HG02642 (cell line): ENCODE data around the gene AFAP1L1.
A peak's percentile ranks its signal among the peaks of the same experiment; 100 is the strongest.

Experiments used
- ATAC-seq: cut with Tn5 transposase; IDR thresholded peaks from one replicate; pipeline ENCODE4 v1.9.1; 2021; ENCODE audit warnings: mild to moderate bottlenecking; ENCODE audit not compliant: unreplicated experiment, poor library complexity

The AFAP1L1 gene

DNA sequence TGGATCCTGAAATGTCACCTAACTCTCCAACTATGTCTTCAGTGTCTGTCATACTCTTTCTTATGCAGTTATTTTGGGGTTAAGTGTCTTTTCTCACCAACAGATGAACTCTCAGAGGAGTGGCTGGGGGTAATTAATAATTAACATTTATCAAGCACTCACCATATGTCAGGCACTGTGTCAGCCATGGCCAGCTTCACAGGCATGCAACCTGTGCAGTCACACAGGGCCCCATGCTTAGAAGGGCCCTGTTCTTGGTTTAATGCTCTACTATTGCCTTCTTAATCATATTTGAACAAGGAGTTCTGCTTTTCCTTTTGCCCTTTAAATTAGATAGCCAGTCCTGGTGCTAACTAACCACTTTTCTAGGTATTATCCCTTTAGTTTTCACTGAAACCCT, 70.2 kb downstream of the AFAP1L1 start:
- no peak for ATAC-seq

DNA sequence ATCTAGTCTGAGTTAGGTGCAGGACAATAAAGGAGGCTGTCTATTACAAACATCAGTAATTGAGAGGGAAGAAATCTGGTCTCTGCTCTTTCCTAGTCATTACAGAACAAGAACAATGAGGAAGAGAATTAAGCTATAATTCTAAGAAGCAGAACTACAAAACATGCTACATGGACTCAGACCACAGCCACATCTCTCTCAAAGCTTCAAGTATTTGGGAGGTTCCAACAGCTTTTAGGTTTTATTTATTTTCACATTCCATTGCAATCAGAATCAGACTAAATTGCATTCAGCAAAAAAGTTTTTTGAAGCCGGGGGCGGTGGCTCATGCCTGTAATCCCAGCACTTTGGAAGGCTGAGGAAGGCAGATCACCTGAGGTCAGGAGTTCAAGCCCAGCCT, 72.5 kb downstream of the AFAP1L1 start:
- ATAC-seq = no peak

DNA sequence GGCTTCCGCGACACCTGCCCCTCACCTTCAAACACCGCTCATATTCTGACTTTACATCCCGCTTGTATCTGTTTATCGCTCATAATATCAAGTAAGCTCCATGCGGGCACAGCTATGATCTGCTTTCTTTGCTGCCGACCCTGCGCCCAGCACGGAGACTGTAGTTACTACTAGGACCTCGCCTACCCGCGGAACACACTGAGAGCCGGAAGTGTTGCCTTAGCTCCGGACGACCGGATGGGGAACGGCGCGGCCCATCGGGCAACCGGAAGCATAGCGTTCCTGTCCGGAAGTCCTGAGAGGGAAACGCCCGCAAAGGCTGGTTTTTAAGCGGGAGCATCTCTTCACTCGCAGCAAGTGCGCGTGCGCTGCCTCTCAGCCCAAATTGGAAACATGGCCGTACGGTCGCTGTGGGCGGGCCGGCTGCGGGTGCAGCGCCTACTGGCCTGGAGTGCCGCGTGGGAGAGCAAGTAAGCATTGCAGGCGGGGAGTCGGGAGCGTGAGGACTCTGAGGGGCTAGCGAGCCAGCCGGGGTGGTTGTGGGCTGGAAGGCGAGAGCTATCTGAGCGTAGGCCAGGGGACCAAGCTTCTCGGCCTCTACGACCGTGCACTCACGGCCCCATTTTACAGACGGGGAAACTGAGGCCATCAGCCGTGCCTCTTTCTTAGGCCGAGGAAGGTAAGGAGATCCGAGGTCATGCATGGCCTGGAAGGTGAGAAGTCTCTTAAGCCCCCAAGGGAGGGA, 73.7 kb downstream of the AFAP1L1 start, which contains the start of gene GRPEL2:
TSS of gene GRPEL2 (plus strand) at position 353 of the 745 bp plus-strand sequence. CDS start at position 394, 41 bp downstream.
- ATAC-seq = peak; percentile 98

DNA sequence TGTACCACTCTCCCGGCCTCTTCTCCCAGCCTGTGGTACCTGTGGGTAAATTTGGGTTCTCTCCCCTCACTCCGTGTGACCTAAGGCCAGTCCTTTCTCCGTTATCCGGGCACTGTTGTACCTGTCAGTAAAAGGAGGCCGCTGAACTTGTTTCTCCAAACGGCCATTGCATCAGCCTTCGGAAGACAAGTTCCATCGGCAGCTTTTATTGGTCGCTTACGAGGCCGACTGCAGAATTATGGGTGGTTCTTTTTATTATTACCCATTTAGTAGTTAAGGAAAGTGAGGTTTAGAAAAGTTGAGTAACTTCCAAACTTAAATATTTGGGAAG, 74.2 kb downstream of the AFAP1L1 start:
- ATAC-seq = peak; percentile 10

DNA sequence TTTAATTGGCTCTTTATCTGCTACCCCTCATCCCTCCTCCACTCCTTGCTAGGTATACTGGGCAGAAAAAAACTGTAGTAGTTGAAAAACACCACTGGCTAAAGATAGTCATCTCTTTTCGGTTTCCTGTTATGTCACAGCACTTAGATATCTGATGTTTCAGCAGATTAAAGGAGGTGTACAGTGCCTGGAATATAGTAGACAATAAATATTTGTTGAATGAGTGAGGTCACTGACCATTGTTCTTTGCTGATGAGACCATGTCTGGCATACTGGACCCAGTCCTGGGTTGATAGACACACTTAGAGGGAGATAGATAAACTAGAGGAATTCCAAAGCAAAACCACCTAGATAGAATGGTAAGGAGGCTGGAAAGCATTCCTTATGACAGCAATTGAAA, 76.9 kb downstream of the AFAP1L1 start:
- ATAC-seq = no peak

DNA sequence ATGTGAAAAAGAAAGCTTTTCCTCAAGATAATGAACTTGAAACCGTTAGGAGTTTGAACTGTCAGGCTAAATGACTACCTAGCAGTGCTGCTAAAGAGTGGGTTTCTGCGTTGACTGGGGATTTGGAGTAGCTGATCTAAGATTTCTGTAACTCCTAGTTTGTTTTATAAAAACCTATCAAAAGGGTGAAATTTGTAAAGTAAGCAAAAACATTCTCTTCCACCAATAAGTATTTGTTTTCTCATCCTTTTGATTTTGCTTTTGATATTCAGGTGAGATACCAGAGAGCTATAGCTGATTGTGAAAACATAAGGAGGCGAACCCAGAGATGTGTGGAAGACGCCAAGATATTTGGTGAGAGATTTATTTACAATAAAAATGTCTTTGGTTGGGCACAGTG, 77.7 kb downstream of the AFAP1L1 start:
- no peak for ATAC-seq

DNA sequence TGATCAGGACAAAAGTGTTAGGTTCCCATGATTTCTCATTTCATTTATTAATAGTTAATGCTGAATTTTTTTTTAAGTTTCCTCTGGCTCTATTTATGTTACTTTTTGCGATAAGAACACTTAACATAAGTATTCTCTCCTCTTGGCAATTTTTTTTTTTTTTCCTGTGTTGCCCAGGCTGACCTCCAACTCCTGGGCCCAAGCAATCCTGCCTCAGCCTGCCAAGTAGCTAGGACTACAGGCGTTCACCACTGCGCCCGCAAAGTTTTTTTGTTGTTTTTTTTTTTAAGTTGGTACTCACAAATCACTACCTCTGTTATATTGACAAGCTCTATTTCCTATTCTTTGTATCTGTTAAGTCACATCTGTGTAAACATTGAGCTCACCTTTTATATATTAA, 80.5 kb downstream of the AFAP1L1 start:
- ATAC-seq = no peak

DNA sequence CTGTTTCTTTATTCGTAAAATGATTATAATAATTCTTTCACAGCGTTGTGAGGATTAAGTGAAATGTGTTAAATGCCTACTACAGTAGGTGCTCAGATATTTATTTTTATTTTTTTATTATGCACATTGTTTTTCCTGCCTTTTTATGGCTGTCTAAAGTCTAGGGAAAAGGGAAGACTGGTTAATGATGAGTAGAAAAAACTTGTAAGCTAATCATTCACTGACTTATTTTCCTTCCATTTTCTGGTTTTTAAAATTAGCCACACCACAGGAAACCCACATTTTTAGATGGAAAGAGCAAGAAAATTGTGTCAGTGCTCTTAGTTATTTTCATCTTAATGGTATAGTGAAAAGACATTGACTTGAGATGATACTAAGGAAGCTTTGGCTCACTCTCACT, 82.3 kb downstream of the AFAP1L1 start:
- no peak for ATAC-seq

DNA sequence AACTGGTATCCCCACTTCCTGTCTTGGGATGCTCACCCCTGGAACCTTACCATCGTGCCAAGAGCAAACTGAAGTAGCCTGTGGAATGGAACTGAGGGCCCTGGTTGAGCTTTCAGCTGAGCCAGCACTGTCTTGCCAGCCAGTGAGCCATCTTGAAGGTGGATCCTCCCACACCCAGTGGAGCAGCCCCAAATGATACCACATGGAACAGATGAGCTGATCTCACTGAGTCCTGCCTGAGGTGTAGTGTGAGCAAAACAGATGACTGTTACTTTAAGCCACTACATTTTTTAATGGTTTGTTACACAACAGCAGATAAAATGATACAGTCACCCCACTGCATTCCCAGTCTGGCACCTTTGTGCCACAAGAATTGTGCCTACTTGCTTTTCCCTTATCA, 84.0 kb downstream of the AFAP1L1 start:
- no peak for ATAC-seq

DNA sequence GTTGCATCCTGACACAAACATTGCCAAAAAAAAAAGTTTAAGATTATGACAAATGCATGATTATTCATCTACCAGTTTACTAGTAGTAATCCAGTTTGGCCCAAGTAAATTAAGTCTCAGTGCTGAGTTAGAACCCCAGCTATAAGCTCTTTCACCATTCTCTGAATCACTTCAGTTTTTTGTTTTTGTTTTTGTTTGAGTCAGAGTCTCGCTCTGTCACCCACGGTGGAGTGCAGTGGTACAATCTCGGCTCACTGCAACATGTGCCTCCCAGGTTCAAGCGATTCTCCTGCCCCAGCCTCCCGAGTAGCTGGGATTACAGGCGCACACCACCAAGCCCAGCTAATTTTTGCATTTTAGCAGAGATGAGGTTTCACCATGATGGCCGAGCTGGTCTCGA, 84.7 kb downstream of the AFAP1L1 start:
- no peak for ATAC-seq

DNA sequence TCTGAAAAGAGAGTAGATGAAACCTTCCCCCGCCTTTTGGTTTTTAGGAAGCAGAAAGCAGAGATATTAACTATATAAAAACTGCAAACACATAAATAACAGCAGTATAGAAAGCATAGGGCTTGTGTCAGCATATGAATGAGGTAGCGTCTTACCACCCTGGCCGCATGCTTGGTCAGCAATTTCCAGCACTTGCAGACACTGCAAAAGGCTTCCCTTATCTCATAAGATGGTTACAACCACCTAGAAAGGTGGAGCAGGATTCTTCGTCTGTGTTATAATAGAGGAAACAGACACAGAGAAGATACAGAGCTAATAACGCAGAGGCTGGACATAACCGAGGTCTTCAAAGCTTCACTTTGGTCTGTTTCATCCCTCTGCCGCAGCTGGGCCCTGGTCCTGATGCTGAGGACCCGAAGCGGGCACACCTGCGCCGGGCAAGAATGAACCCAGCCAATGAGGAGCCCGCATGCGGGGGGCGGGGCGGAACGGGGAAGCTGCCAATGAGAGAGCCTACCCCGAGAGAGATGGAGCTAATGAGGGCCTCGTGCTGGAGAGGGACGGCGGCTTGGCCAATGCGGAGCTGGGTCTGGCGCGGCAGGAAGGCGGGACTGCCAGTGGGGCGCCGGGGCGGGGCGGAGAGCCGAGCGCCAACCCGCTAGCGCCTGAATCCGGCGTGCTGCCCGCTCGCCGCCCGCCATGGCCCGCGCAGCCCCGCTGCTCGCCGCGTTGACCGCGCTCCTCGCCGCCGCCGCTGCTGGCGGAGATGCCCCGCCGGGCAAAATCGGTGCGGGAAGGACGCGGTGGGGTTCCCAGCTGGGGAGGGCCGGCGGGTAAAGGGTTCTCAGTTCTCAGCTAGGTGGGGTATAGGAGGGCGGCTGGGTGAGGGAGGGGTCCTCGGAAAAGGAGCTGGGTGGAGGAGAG, 86.0 kb downstream of the AFAP1L1 start, which contains the start of gene PCYOX1L:
TSS of gene PCYOX1L (plus strand) at position 677 of the 924 bp plus-strand sequence. CDS start at position 700, 23 bp downstream.
- peak; percentile 99 for ATAC-seq

DNA sequence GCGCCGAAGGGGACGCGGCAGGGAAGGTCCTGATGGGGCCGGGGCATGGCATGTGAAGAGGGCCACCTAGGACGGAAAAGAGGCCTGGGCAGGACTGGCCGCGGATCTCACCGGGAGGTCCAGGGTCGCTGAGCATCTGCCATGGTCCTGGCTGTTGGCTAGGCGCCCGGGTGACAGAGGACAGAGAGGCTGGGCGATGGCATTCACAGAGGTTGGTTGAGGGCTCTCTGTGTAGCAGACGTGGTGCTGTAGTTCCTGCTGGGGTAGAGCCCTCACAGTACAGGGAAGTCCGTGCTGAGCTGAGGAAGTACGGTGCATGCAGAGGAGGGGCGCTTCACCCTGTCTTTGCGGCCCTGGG, 86.6 kb downstream of the AFAP1L1 start:
- peak; percentile 12 for ATAC-seq

DNA sequence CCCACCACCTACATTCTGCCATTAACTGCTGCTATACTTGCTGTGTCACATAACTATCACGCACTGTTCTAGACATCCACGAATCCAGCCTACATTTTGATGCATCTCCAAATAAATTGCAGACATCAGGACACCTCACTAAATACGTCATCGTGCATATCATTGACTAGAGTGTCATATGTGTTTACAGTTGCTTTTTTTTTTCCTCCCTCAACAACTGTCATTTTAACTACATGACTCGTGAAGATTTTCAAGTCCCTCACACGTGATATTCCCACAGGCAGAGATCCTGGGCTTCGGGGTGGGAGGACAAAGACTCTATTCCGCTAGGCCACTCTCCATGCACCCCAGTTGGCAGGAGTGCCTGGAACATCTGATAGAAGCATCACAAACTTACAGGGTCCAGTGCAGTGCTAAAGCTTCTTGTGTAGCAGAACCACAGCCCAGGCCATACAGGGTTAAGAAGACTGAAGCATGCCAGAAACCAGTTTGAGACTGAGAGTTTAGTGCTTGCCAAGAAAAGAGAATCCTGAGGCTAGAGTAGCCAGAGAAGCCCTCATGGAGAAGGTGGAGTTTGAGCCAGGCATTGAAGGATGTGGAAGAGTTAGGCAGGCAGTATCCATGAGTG, 87.3 kb downstream of the AFAP1L1 start:
- no peak for ATAC-seq

DNA sequence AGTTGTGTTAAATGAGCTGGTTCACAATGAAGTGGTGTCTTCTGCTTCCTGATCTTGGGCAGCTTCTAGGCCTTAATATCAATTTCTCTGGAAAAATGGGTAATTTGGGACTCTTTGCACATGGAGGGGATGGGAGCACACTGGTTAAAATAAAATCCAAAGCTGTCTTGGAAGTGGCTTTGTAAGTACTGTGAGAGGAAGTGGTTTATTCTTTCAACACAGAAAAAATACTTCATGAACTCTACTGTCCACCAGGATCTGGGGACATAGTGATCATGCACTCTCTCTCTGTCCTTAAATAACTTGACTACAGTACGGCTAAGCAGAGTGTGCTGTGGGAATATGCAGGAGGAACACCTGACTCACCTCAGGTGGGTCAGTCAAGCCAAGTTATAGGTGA, 88.6 kb downstream of the AFAP1L1 start:
- ATAC-seq = no peak

DNA sequence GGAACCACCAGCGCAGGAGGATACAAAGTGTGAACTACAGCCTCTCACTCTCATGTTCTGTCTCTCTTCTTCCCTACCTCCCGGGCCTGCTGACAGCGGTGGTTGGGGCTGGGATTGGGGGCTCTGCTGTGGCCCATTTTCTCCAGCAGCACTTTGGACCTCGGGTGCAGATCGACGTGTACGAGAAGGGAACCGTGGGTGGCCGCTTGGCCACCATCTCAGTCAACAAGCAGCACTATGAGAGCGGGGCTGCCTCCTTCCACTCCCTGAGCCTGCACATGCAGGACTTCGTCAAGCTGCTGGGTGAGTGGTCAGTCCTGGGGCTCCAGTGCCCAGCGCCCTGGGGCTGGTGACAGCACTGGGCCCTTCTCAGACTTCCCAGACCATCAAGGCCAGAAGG, 90.9 kb downstream of the AFAP1L1 start:
- no peak for ATAC-seq

DNA sequence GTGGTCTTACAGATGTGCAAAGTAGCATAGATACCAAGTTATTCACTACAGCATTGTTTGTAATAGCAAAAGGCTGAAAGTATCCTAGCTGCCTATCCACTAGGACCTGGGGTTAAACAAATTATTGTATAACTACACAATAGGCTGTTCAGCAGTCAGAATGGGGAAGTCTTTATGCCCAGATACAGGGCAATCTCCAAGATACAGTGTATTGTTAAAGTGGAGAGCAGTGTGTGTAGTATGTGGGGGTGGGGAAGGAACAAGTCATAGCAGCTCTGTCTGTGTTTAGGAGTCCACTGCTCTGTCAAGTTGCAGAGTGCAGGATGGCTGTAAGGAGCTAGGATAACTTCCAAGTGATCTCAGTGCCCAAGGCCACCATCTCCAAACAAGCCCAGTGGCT, 91.7 kb downstream of the AFAP1L1 start:
- no peak for ATAC-seq

DNA sequence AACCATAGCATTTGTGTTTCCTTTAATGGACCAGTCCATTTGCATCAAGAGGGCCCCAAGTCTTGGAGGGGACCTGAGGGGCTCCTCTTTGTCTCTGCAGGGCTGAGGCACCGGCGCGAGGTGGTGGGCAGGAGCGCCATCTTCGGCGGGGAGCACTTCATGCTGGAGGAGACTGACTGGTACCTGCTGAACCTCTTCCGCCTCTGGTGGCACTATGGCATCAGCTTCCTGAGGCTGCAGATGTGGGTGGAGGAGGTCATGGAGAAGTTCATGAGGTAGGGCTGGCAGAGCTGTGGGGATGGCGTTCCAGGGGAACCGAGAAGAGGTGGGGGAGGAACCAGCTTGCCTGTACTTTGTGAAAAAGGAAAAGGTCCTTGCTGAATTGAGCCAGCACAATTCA, 92.3 kb downstream of the AFAP1L1 start:
- no peak for ATAC-seq

DNA sequence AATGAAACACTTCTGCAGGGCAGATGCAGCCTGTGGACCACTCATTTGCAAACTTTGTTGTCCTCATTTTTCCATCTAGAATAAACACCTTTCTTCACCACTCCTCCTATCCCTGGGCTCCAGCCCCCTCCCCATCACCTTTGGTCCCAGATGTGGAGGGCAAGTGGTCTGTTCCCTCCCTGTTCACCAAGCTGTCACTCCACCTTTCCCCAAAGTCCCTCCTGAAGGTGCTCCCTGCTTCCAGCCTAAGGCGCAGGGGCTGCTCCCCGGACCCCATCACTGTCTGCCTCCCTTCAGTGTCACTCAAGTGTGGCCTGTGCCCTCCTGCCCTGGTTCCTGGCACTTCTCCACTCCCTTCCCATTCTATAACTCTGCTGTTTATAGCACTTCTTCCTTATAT, 93.1 kb downstream of the AFAP1L1 start:
- no peak for ATAC-seq

DNA sequence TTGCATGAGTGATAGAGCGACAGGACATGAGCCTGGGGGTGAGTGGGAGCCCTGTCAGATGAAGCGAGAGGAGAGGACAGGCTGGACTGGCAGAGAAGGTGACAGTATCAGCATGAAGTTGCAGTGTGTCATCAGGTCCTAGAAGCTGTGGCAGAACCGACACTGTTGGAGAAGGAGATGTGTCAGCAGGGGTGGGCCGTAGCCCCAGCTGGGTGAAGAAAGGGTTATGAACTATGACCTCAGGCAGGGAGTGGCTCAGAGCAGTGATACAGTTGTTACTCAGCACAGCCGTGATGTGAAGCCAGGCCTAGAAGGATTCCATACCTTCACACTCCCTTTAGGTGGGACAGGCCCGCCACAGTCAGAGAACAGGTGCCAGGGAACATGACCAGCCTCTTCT, 93.8 kb downstream of the AFAP1L1 start:
- ATAC-seq = no peak

DNA sequence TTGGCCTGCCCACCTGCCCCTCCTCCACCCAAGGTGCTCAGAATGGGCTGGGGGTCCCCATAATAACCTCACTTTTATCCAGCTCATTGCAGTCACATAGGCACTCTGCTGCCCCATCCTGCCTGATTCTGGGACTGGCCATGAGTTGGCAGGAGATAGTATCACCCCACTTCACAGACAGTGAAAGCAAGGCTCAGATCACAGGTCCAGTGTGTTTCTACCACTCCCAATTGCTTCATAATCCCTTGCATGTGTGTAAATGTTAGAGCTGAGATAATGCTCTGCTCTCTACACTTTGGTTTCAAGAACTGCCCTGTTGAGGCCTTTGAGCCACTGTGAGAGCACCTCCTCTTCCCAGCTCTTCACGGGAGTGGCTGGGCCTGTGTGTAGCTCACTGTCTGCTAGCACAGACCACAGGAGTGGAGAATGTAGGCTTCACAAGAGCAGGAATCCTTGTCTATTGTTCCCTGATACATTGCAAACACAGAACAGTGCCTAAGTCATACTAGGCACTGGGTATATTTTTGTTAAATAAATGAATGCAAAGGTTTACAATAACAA, 94.6 kb downstream of the AFAP1L1 start:
- ATAC-seq = no peak
